ENCODE measurements around the gene RBM20. TPM values are rescaled to one million over a fixed set of nuclear protein-coding genes. Genes with fewer than 3 reads are reported as not detected.

The RBM20 gene
- total RNA-seq, 2 experiments from 2014 or later = 0.38 to 0.72 TPM

GRCh38 chr10:110739811-110740271 is 95.7 kb downstream of the RBM20 start:
- POLR2A ChIA-PET = interaction anchor here (1.4 kb wide), 1 partner anchor 8 kb away, joined by 4 read pairs; no protein-coding TSS in a partner anchor
- Mint-ChIP-seq H3K36me3 (ENCODE audit: low read depth) (no peaks in the 10 kb centered on the region), H3K4me1 (ENCODE audit: low read depth) (peaks cover 36% of the 10 kb centered on the region)

DNA sequence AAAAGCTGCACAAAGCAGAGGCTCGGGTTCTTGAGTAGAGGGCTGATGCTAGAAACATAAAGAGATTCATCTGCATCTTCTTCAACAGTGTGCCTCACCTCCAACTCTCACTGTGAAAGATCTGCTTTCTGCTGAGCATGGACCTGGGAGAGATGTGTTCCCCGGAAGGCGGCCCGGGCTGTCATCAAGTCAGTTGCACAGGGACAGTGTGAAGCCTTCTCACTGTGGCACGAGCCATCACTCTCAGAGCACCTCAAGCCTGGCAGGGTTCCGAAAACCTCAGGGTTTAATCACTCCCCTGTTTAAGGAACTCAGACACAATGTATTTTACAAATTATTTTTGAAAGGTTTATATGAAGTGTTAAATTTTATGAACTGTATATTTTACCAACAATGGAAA is 98.7 kb downstream of the RBM20 start:
- Mint-ChIP-seq H3K36me3 (ENCODE audit: low read depth) (no peaks in the 10 kb centered on the region), H3K4me3 (no peak overlapping the region), H3K9me3 (no peaks in the 10 kb centered on the region), H3K27ac (no peak overlapping the region), H3K27me3 (no peaks in the 10 kb centered on the region), H3K4me1 (ENCODE audit: low read depth) (peaks cover 58% of the 10 kb centered on the region)
- no peak for DNase-seq
- no peak for ATAC-seq
- intact Hi-C loops (cut with micrococcal nuclease) = no loop called here
- TF ChIP-seq CTCF (IDR thresholded peaks at IDR 0.05) = no peak
- ChIA-PET CTCF (interaction anchor here (2.0 to 4.3 kb wide), 4 partner anchors 61 to 150 kb away, joined by 7 to 71 read pairs (median 16); no protein-coding TSS in a partner anchor), POLR2A (interaction anchor here (0.6 to 1.4 kb wide), 2 partner anchors 12 to 250 kb away, joined by 3 read pairs; no protein-coding TSS in a partner anchor)

More at GRCh38 chr10:110739811-110740271, 95.7 kb downstream of the RBM20 start:
- DNase-seq (peak; percentile 58), ATAC-seq (peak; percentile 80)
- TF ChIP-seq CTCF (IDR thresholded peaks at IDR 0.05) = no peak
- H3K9me3 Mint-ChIP-seq = no peaks in the 10 kb centered on the region
- CTCF ChIA-PET = interaction anchor here (1.9 to 2.4 kb wide), 2 partner anchors 68 to 131 kb away, joined by 5 to 9 read pairs; no protein-coding TSS in a partner anchor
- H3K27me3 Mint-ChIP-seq = peaks cover 8% of the 10 kb centered on the region
- peak overlapping the region; percentile 32 for H3K27ac Mint-ChIP-seq
- no peak overlapping the region for H3K4me3 Mint-ChIP-seq
- intact Hi-C loops (cut with micrococcal nuclease) = no loop called here

GRCh38 chr10:110744782-110745181 is 100.6 kb downstream of the RBM20 start:
- intact Hi-C loops (cut with micrococcal nuclease) = loop anchor here (5.0 kb wide), 3 partner anchors 128 to 333 kb away; partner anchors contain the start of genes ADRA2A and PDCD4
- ChIA-PET POLR2A (no interaction called here), CTCF (interaction anchor here (1.0 to 4.3 kb wide), 9 partner anchors 11 to 463 kb away, joined by 3 to 71 read pairs (median 4); partner anchors contain the start of gene ADRA2A)
- Mint-ChIP-seq H3K36me3 (ENCODE audit: low read depth) (peaks cover 14% of the 10 kb centered on the region), H3K4me1 (ENCODE audit: low read depth) (peaks cover 70% of the 10 kb centered on the region), H3K4me3 (no peak overlapping the region), H3K27me3 (no peaks in the 10 kb centered on the region), H3K9me3 (peaks cover 14% of the 10 kb centered on the region), H3K27ac (no peak overlapping the region)
- no peak for TF ChIP-seq CTCF (IDR thresholded peaks at IDR 0.05)
- DNase-seq (no peak), ATAC-seq (no peak)

DNA sequence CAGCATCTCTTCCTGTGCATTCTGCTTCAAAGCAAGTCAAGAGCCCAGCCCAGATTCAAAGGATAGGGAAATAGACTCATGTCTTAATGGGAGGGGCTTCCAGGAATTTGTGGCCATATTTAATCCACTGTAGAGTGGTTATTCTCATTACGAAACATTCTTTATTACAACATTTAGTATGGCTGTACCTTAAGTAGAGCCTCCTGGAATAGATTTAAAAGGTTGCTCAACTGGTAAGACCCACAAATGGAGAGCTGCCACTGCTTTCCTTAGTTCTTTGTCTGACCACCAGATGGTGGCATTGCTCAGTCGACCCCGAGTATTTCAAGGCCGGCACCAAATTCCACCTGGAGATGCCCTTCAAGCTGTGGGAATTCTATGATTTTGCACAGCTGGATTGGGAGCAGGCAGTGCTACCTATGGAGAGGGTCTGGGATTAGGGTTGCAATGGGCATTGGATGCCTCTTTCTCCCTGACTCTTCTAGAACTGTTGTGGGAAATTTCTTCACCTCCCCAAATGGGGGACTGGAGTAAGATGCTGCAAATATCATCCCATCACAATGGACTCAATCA is 102.2 kb downstream of the RBM20 start:
- H3K4me1 Mint-ChIP-seq (ENCODE audit: low read depth) = peaks cover 74% of the 10 kb centered on the region
- ChIA-PET POLR2A (interaction anchor here (0.8 to 1.6 kb wide), 2 partner anchors 108 to 127 kb away, joined by 3 read pairs; no protein-coding TSS in a partner anchor), CTCF (interaction anchor here (0.7 to 4.3 kb wide), 36 partner anchors 8 to 853 kb away, joined by 3 to 71 read pairs (median 4); no protein-coding TSS in a partner anchor)
- peak; percentile 32 for ATAC-seq
- intact Hi-C loops (cut with micrococcal nuclease) = loop anchor here (1.0 to 5.0 kb wide), 4 partner anchors 126 to 331 kb away; partner anchors contain the start of genes ADRA2A and PDCD4
- H3K4me3 Mint-ChIP-seq = no peak overlapping the region
- peaks cover 22% of the 10 kb centered on the region for H3K9me3 Mint-ChIP-seq
- peaks cover 25% of the 10 kb centered on the region for H3K36me3 Mint-ChIP-seq (ENCODE audit: low read depth)
- H3K27ac Mint-ChIP-seq = peak overlapping the region; percentile 86
- H3K27me3 Mint-ChIP-seq = no peaks in the 10 kb centered on the region
- peak; percentile 97 for TF ChIP-seq CTCF (IDR thresholded peaks at IDR 0.05)
- peak; percentile 67 for DNase-seq
